Heart left ventricle (tissue), 13 donors: ENCODE results near the gene RBP7.

Experiments used
- CTCF ChIP-seq, 12 donors: fragments of 200-600 bp; sonication (generic) in 4 of 12; IDR thresholded peaks; one replicate each; pipeline versions ENCODE4 v1.5.0 to v1.8.0; 2018 to 2022; ENCODE audit warnings: antibody characterized with exemption in 12 of 12, mild to moderate bottlenecking in 5 of 12
- POLR2A ChIP-seq, 2 donors: fragments of 450-650 bp; IDR thresholded peaks; one replicate each; pipeline ENCODE4 v1.6.1; 2017; ENCODE audit warnings: antibody characterized with exemption in 2 of 2, mild to moderate bottlenecking in 2 of 2, moderate library complexity in 2 of 2
- donor health status: ischemic (EF 13 %, LVEDD 7.1; RV severe dilation, severe dysfunction).
- donor health status: DM: no; HTN: yes; CAD: no.
- donor health status: DM: no; HTN: no; CAD: no.
- donor health status: ischemic (EF 25% LVEDD 6.9; RV normal size, moderate dysfunction).
- donor health status: ischemic (EF 25% LVEDD 5.7; RV mildly dilated, moderate dysfunction).
- donor health status: ischemic (EF 35%, LVEDD 5.7; RV mildly dilated, moderate dysfunction).
- donor health status: nonischemic (EF 11% LVEDD 7.7; RV severe dilation, severe dysfunction).
- donor health status: DM: yes; HTN: yes; CAD: no.
- donor health status: PGD.
- donor health status: ischemic (EF 29% LVEDD 5.4; RV normal size, mild dysfunction).
- donor health status: nonischemic (EF 23%, LVEDD 6.1; RV moderate dilation, normal function).

GRCh38 chr1:9996624-9997582, at the start of gene RBP7:
- TF ChIP-seq CTCF (IDR thresholded peaks at IDR 0.05), result peak in 2 of 12 donors; percentile 3 to 11
- no peak for TF ChIP-seq POLR2A (IDR thresholded peaks at IDR 0.05)
